Endothelial cell of umbilical vein (primary cell): Measurements from ENCODE around the gene PXK. TPM values are rescaled to one million over a fixed set of nuclear protein-coding genes. Genes with fewer than 3 reads are reported as not detected.

Source experiments
- BruUV-seq: library from RNA; stranded (reverse); fragments of 400-500 nt; replicated peaks from 2 replicates; lab custom pipeline; 2021; lab: Mats Ljungman, UMichigan
- CTCF ChIA-PET: fragments of 300-600, 350-600 bp; sonication (Branson Sonifier 250); formaldehyde crosslinking; loops from one replicate; lab custom pipeline; 2021; ENCODE audit warnings: antibody characterized with exemption, inconsistent platforms; lab: Charles Lee
- POLR2A ChIA-PET: fragments of 300-600, 350-600 bp; sonication (Branson Sonifier 250); formaldehyde crosslinking; loops from one replicate; lab custom pipeline; 2021; ENCODE audit warnings: antibody characterized with exemption, inconsistent platforms; lab: Charles Lee
- DNase-seq: peaks from one replicate; pipeline ENCODE4 v3.0.0-alpha.2; 2011; ENCODE audit warnings: low read depth, low spot score
- FAIRE-seq: peaks from 2 replicates; lab custom pipeline; 2011; peaks lifted over from hg19 to GRCh38; lab: Jason Lieb, UNC
- H2AFZ ChIP-seq: 2 replicates; pipeline ENCODE4 v1.6.0; 2012; ENCODE audit warnings: low read depth, low read length, control low read depth, inconsistent platforms
- H3K27ac ChIP-seq: 2 replicates; pipeline ENCODE4 v1.5.1; 2011; ENCODE audit warnings: low read depth, mild to moderate bottlenecking, control low read depth, low read length, moderate library complexity; ENCODE audit not compliant: insufficient read depth
- H3K27me3 ChIP-seq, 2 experiments: 2 replicates each; pipeline versions ENCODE4 v1.6.0 to v1.6.1; 2011; ENCODE audit warnings: low read length in 2 of 2, mixed read lengths in 1 of 2; ENCODE audit not compliant: control insufficient read depth in 2 of 2, insufficient read depth in 2 of 2
- H3K36me3 ChIP-seq, 2 experiments: 2 replicates in 1 of 2; 3 replicates in 1 of 2; pipeline ENCODE4 v1.5.1; 2011; ENCODE audit warnings: low read length in 2 of 2, mild to moderate bottlenecking in 1 of 2, moderate library complexity in 1 of 2; ENCODE audit not compliant: control insufficient read depth in 2 of 2, insufficient read depth in 2 of 2; ENCODE audit errors: extremely low read depth in 1 of 2
- H3K4me1 ChIP-seq: 3 replicates; pipeline ENCODE4 v1.5.1; 2011; ENCODE audit warnings: mild to moderate bottlenecking, low read length; ENCODE audit not compliant: control insufficient read depth, insufficient read depth; ENCODE audit errors: extremely low read depth
- H3K4me2 ChIP-seq: 2 replicates; pipeline ENCODE4 v1.6.1; 2011; ENCODE audit warnings: low read length, control low read depth, mixed read lengths; ENCODE audit not compliant: insufficient read depth
- H3K4me3 ChIP-seq, 3 experiments: fragments of 200-600 bp in 1 of 3; sonication (generic), shearing (Covaris generic) in 1 of 3; replicated peaks in 1 of 3; 2 replicates each; pipeline ENCODE4 v1.5.1; 2011 to 2016; ENCODE audit warnings: control low read depth in 3 of 3, low read length in 3 of 3, mild to moderate bottlenecking in 2 of 3, inconsistent platforms in 1 of 3, low read depth in 1 of 3, moderate library complexity in 1 of 3; ENCODE audit not compliant: insufficient read depth in 1 of 3
- H3K79me2 ChIP-seq: 2 replicates; pipeline ENCODE4 v1.6.0; 2012; ENCODE audit warnings: low read length, inconsistent platforms; ENCODE audit not compliant: control insufficient read depth, insufficient read depth
- H3K9ac ChIP-seq: replicated peaks from 2 replicates; pipeline ENCODE3; 2011; ENCODE audit warnings: low read length, control low read depth; ENCODE audit not compliant: insufficient read depth; ENCODE audit errors: extremely low read depth
- H3K9me1 ChIP-seq: replicated peaks from 3 replicates; pipeline ENCODE4 v1.6.0; 2011; ENCODE audit warnings: mild to moderate bottlenecking, low read length; ENCODE audit not compliant: control insufficient read depth, insufficient read depth; ENCODE audit errors: extremely low read depth
- H3K9me3 ChIP-seq: replicated peaks from 2 replicates; pipeline ENCODE4 v1.5.1; 2012; ENCODE audit warnings: low read length, inconsistent platforms; ENCODE audit not compliant: control insufficient read depth, insufficient read depth
- H4K20me1 ChIP-seq: replicated peaks from 2 replicates; pipeline ENCODE3; 2011; ENCODE audit warnings: mild to moderate bottlenecking, low read length; ENCODE audit not compliant: control insufficient read depth, insufficient read depth; ENCODE audit errors: extremely low read depth
- EZH2 ChIP-seq: IDR thresholded peaks from 2 replicates; pipeline ENCODE4 v1.6.1; 2012; ENCODE audit warnings: borderline replicate concordance, low read depth, mild to moderate bottlenecking, moderate library complexity, low read length, inconsistent platforms; ENCODE audit not compliant: severe bottlenecking
- FOS ChIP-seq: IDR thresholded peaks from 2 replicates; pipeline ENCODE4 v1.6.1; 2011; ENCODE audit warnings: mild to moderate bottlenecking, low read length, moderate library complexity, borderline replicate concordance; ENCODE audit not compliant: insufficient read depth
- GATA2 ChIP-seq: IDR thresholded peaks from 2 replicates; pipeline ENCODE4 v1.7.0; 2011; ENCODE audit warnings: low read depth, mild to moderate bottlenecking, moderate library complexity, mixed read lengths, low read length; ENCODE audit not compliant: insufficient read length, insufficient read depth
- JUN ChIP-seq: IDR thresholded peaks from 2 replicates; pipeline ENCODE4 v1.6.1; 2011; ENCODE audit warnings: borderline replicate concordance, low read depth; ENCODE audit not compliant: insufficient read length, insufficient read depth
- MAX ChIP-seq: IDR thresholded peaks from 2 replicates; pipeline ENCODE4 v1.6.1; 2011; ENCODE audit not compliant: insufficient read depth, insufficient read length
- MYC ChIP-seq: IDR thresholded peaks from one replicate; pipeline ENCODE4 v1.6.1; 2011; ENCODE audit warnings: mild to moderate bottlenecking, low read depth, low read length
- POLR2A ChIP-seq: IDR thresholded peaks from 2 replicates; pipeline ENCODE4 v1.6.1; 2012; ENCODE audit warnings: low read depth, mild to moderate bottlenecking, control low read depth, low read length
- POLR2AphosphoS5 ChIP-seq: IDR thresholded peaks from 2 replicates; pipeline ENCODE4 v1.6.1; 2012; ENCODE audit warnings: low read depth, mild to moderate bottlenecking, control low read depth, low read length, moderate library complexity; ENCODE audit not compliant: insufficient read depth
- dilution Hi-C: fragments of 300-500 bp; cut with MboI; formaldehyde crosslinking; loops from one replicate; pipeline ENCODE4 v1.15.0; 2019; ENCODE audit warnings: low sequenced_read_pairs; ENCODE audit not compliant: extremely low pct_ligation_motif_present
- intact Hi-C: fragments of 100-400 bp; cut with micrococcal nuclease; formaldehyde crosslinking; loops from one replicate; pipeline ENCODE4 v1.10.0; 2022
- polyA plus RNA-seq, 4 experiments: library from polyadenylated mRNA; depleted of rRNA in 3 of 4; stranded (reverse) in 3 of 4; unstranded in 1 of 4; fragments of >200 nt; gene quantifications; 2 replicates each; pipeline versions ENCODE4 v1.2.1 to v1.2.3, GENCODE V29; 2011 to 2012; ENCODE audit warnings: missing spikeins in 1 of 4
- total RNA-seq: library from RNA; stranded (reverse); gene quantifications from 2 replicates; pipeline ENCODE4 v1.2.3, GENCODE V29; 2021
- TF ChIP-seq, protein P1 (sequence below), 2 donors: IDR thresholded peaks; 1 replicate in 1 of 2; 2 replicates in 1 of 2; pipeline ENCODE4 v1.5.1; 2011; ENCODE audit warnings: low read length in 2 of 2, mild to moderate bottlenecking in 2 of 2, moderate library complexity in 2 of 2, control low read depth in 1 of 2, inconsistent platforms in 1 of 2, low read depth in 1 of 2; ENCODE audit not compliant: insufficient read depth in 1 of 2; ENCODE audit errors: extremely low read depth in 1 of 2

The PXK gene
- total and polyA plus RNA-seq, 2 donors (not counting 3 experiments of a cell fraction or from before 2014, with no cell fraction given), result 11.3 to 14.6 TPM

DNA sequence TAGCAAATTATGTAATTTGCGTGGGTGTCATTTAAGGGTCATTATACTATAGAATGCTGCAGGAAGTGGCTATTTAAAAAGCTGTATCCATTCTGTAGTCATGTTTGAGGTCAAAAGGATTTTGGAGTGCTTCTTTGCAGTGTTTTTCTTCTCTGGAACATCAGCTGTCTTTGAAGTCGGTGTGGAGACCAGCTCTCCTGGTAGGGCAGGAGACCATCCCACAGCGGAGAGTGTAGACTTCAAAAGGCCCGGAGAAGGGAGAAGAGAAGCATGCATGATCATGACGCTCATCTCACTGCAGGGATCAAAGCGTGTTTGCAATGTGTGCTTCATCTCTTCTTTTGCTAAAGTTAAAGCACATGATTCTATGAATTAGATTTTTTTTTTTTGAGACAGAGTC is 19.9 kb downstream of the PXK start:
- Histone ChIP-seq H3K9me3 (no peaks in the 10 kb centered on the region), H3K4me3 (no peak overlapping the region), H3K4me1 (no peaks in the 10 kb centered on the region), H3K79me2 (no peaks in the 10 kb centered on the region), H4K20me1 (no peaks in the 10 kb centered on the region), H2AFZ (no peak overlapping the region), H3K9ac (no peak overlapping the region), H3K27ac (no peak overlapping the region), H3K27me3 (no peaks in the 10 kb centered on the region), H3K9me1 (no peaks in the 10 kb centered on the region), H3K4me2 (no peak overlapping the region), H3K36me3 (peaks cover 0 to 2% of the 10 kb centered on the region in 2 experiments)
- dilution Hi-C loops, result no loop called here
- TF ChIP-seq EZH2 (no peak), MAX (no peak), FOS (no peak), JUN (no peak), POLR2AphosphoS5 (no peak), POLR2A (no peak), GATA2 (no peak), MYC (no peak)
- TF ChIP-seq, protein P1, sequence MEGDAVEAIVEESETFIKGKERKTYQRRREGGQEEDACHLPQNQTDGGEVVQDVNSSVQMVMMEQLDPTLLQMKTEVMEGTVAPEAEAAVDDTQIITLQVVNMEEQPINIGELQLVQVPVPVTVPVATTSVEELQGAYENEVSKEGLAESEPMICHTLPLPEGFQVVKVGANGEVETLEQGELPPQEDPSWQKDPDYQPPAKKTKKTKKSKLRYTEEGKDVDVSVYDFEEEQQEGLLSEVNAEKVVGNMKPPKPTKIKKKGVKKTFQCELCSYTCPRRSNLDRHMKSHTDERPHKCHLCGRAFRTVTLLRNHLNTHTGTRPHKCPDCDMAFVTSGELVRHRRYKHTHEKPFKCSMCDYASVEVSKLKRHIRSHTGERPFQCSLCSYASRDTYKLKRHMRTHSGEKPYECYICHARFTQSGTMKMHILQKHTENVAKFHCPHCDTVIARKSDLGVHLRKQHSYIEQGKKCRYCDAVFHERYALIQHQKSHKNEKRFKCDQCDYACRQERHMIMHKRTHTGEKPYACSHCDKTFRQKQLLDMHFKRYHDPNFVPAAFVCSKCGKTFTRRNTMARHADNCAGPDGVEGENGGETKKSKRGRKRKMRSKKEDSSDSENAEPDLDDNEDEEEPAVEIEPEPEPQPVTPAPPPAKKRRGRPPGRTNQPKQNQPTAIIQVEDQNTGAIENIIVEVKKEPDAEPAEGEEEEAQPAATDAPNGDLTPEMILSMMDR (IDR thresholded peaks at IDR 0.05; ENCODE audit: extremely low read depth in 1 of 2, insufficient read depth in 1 of 2, low read depth in 1 of 2, low read length in 2 of 2), result no peak
- DNase-seq, result no peak
- intact Hi-C loops, result no loop called here
- BruUV-seq, result no TSS peak
- POLR2A ChIA-PET, result no interaction called here
- FAIRE-seq, result no peak
- CTCF ChIA-PET, result interaction anchor here (0.8 to 1.2 kb wide), 3 partner anchors 9 to 62 kb away, joined by 3 read pairs; no protein-coding TSS in a partner anchor
